ENCODE results near the gene PGF.

The PGF gene

GRCh38 chr14:74954232-74954946 lies 1.0 kb downstream of the PGF start:
- no peaks in the 10 kb centered on the region for H3K36me3 Mint-ChIP-seq (ENCODE audit: low read depth)
- no peaks in the 10 kb centered on the region for H3K4me1 Mint-ChIP-seq
- no peaks in the 10 kb centered on the region for H3K9me3 Mint-ChIP-seq
- DNase-seq (no peak), ATAC-seq (no peak)
- H3K27ac Mint-ChIP-seq: no peak overlapping the region
- H3K4me3 Mint-ChIP-seq: no peak overlapping the region
- peaks cover 9% of the 10 kb centered on the region for H3K27me3 Mint-ChIP-seq

- Mint-ChIP-seq H3K36me3 (ENCODE audit: low read depth) (no peaks in the 10 kb centered on the region), H3K27me3 (peaks cover 9% of the 10 kb centered on the region), H3K27ac (no peak overlapping the region), H3K4me1 (no peaks in the 10 kb centered on the region), H3K9me3 (no peaks in the 10 kb centered on the region), H3K4me3 (no peak overlapping the region)
- ATAC-seq (no peak), DNase-seq (no peak)
Observed at GRCh38 chr14:74953686-74954085, 1.7 kb downstream of the PGF start.

GRCh38 chr14:74952697-74953484 lies 2.5 kb downstream of the PGF start:
- H3K27ac Mint-ChIP-seq: no peak overlapping the region
- peaks cover 9% of the 10 kb centered on the region for H3K27me3 Mint-ChIP-seq
- no peak overlapping the region for H3K4me3 Mint-ChIP-seq
- DNase-seq (no peak), ATAC-seq (no peak)
- no peaks in the 10 kb centered on the region for H3K36me3 Mint-ChIP-seq (ENCODE audit: low read depth)
- no peaks in the 10 kb centered on the region for H3K9me3 Mint-ChIP-seq
- no peaks in the 10 kb centered on the region for H3K4me1 Mint-ChIP-seq

GRCh38 chr14:74952180-74952665 lies 3.2 kb downstream of the PGF start:
- no peak for DNase-seq
- Mint-ChIP-seq H3K27ac (no peak overlapping the region), H3K27me3 (peaks cover 9% of the 10 kb centered on the region), H3K9me3 (no peaks in the 10 kb centered on the region), H3K36me3 (ENCODE audit: low read depth) (no peaks in the 10 kb centered on the region), H3K4me3 (no peak overlapping the region), H3K4me1 (no peaks in the 10 kb centered on the region)
- ATAC-seq: no peak

- Mint-ChIP-seq H3K4me1 (peaks cover under 1% of the 10 kb centered on the region), H3K27me3 (peaks cover 9% of the 10 kb centered on the region), H3K36me3 (ENCODE audit: low read depth) (no peaks in the 10 kb centered on the region), H3K9me3 (no peaks in the 10 kb centered on the region), H3K27ac (no peak overlapping the region), H3K4me3 (no peak overlapping the region)
- ATAC-seq (no peak), DNase-seq (no peak)
Observed at GRCh38 chr14:74951443-74952179, 3.8 kb downstream of the PGF start.

- H3K9me3 Mint-ChIP-seq: no peaks in the 10 kb centered on the region
- no peak overlapping the region for H3K4me3 Mint-ChIP-seq
- peaks cover 5% of the 10 kb centered on the region for H3K4me1 Mint-ChIP-seq
- no peaks in the 10 kb centered on the region for H3K36me3 Mint-ChIP-seq (ENCODE audit: low read depth)
- H3K27me3 Mint-ChIP-seq: peaks cover 5% of the 10 kb centered on the region
- no peak overlapping the region for H3K27ac Mint-ChIP-seq
- no peak for ATAC-seq
- DNase-seq: no peak
Observed at GRCh38 chr14:74950795-74951442, 4.5 kb downstream of the PGF start.

- Mint-ChIP-seq H3K27me3 (peaks cover 5% of the 10 kb centered on the region), H3K9me3 (no peaks in the 10 kb centered on the region), H3K4me1 (peaks cover 5% of the 10 kb centered on the region), H3K4me3 (no peak overlapping the region), H3K27ac (no peak overlapping the region), H3K36me3 (ENCODE audit: low read depth) (no peaks in the 10 kb centered on the region)
- ATAC-seq: no peak
- DNase-seq: no peak
Observed at GRCh38 chr14:74949859-74950573, 5.4 kb downstream of the PGF start.

GRCh38 chr14:74949191-74949601 lies 6.2 kb downstream of the PGF start:
- peaks cover 5% of the 10 kb centered on the region for H3K27me3 Mint-ChIP-seq
- no peak for DNase-seq
- H3K36me3 Mint-ChIP-seq (ENCODE audit: low read depth): no peaks in the 10 kb centered on the region
- H3K4me3 Mint-ChIP-seq: no peak overlapping the region
- no peak for ATAC-seq
- peaks cover 5% of the 10 kb centered on the region for H3K4me1 Mint-ChIP-seq
- H3K27ac Mint-ChIP-seq: no peak overlapping the region
- H3K9me3 Mint-ChIP-seq: no peaks in the 10 kb centered on the region

- DNase-seq (no peak), ATAC-seq (no peak)
- H3K9me3 Mint-ChIP-seq: no peaks in the 10 kb centered on the region
- no peak overlapping the region for H3K27ac Mint-ChIP-seq
- H3K36me3 Mint-ChIP-seq (ENCODE audit: low read depth): no peaks in the 10 kb centered on the region
- peaks cover 5% of the 10 kb centered on the region for H3K4me1 Mint-ChIP-seq
- H3K27me3 Mint-ChIP-seq: peaks cover 5% of the 10 kb centered on the region
- no peak overlapping the region for H3K4me3 Mint-ChIP-seq
Observed at GRCh38 chr14:74948228-74949175, 6.9 kb downstream of the PGF start.

- Mint-ChIP-seq H3K9me3 (no peaks in the 10 kb centered on the region), H3K4me3 (no peak overlapping the region), H3K27ac (no peak overlapping the region), H3K4me1 (peaks cover 7% of the 10 kb centered on the region), H3K36me3 (ENCODE audit: low read depth) (no peaks in the 10 kb centered on the region), H3K27me3 (peaks cover 1% of the 10 kb centered on the region)
- ATAC-seq (no peak), DNase-seq (no peak)
Observed at GRCh38 chr14:74947353-74948227, 7.8 kb downstream of the PGF start.

GRCh38 chr14:74946659-74947281 lies 8.6 kb downstream of the PGF start:
- no peaks in the 10 kb centered on the region for H3K27me3 Mint-ChIP-seq
- ATAC-seq: no peak
- no peak for DNase-seq
- H3K27ac Mint-ChIP-seq: no peak overlapping the region
- no peaks in the 10 kb centered on the region for H3K9me3 Mint-ChIP-seq
- no peak overlapping the region for H3K4me3 Mint-ChIP-seq
- no peaks in the 10 kb centered on the region for H3K36me3 Mint-ChIP-seq (ENCODE audit: low read depth)
- H3K4me1 Mint-ChIP-seq: peaks cover 15% of the 10 kb centered on the region

Data from activated naive CD8-positive, alpha-beta T cell treated with anti-CD3 and anti-CD28 coated beads, Interleukin-2, amount 50 U/mL, for 24 hours (primary cell).